Neural crest cell (in vitro differentiated cells): ENCODE data around the gene PLXNB3. TPM values are rescaled to one million over a fixed set of nuclear protein-coding genes. Genes with fewer than 3 reads are reported as not detected.

Experiments
- DNase-seq: peaks from one replicate; pipeline ENCODE4 v3.0.0; 2021; ENCODE audit warnings: low read depth, mixed read lengths, low spot score
- H3K27ac Mint-ChIP-seq: one replicate; pipeline ENCODE4 v1.8.0; 2021; ENCODE audit warnings: mild to moderate bottlenecking, mixed read lengths; ENCODE audit not compliant: unreplicated experiment
- H3K27me3 Mint-ChIP-seq: 2 replicates; pipeline ENCODE4 v1.8.0; 2021; ENCODE audit warnings: low read depth, mild to moderate bottlenecking, mixed read lengths
- H3K36me3 Mint-ChIP-seq: 2 replicates; pipeline ENCODE4 v1.8.0; 2021; ENCODE audit warnings: low read depth, mild to moderate bottlenecking, mixed read lengths
- H3K4me1 Mint-ChIP-seq: 2 replicates; pipeline ENCODE4 v1.8.0; 2021; ENCODE audit warnings: mixed read lengths
- H3K4me3 Mint-ChIP-seq: one replicate; pipeline ENCODE4 v1.8.0; 2021; ENCODE audit warnings: mild to moderate bottlenecking, mixed read lengths
- H3K9me3 Mint-ChIP-seq: 2 replicates; pipeline ENCODE4 v1.8.0; 2021; ENCODE audit warnings: mixed read lengths
- CTCF ChIP-seq: fragments of 200-600 bp; sonication (generic); conservative IDR thresholded peaks from 2 replicates; pipeline ENCODE4 v1.5.0; 2021; ENCODE audit warnings: antibody characterized with exemption, mild to moderate bottlenecking
- long read RNA-seq: library from polyadenylated mRNA; unstranded; transcript quantifications from one replicate; pipeline ENCODE4 v2.0.0, GENCODE V29; 2020
- total RNA-seq: library from RNA; stranded (reverse); gene quantifications from 2 replicates; pipeline ENCODE4 v1.2.1, GENCODE V29; 2021

The PLXNB3 gene
- 15.7 and 16.2 TPM in 2 replicates for total RNA-seq
- long read RNA-seq, result 0 reads

- peaks cover 12% of the 10 kb centered on the region for H3K4me1 Mint-ChIP-seq
- no peaks in the 10 kb centered on the region for H3K9me3 Mint-ChIP-seq
- no peak within 1 kb of the TSS for H3K4me3 Mint-ChIP-seq
- DNase-seq, result peak; percentile 58
- peak within 1 kb of the TSS; percentile 57 for H3K27ac Mint-ChIP-seq
- TF ChIP-seq CTCF, result peak; percentile 80
- no peaks in the 10 kb centered on the region for H3K27me3 Mint-ChIP-seq
- H3K36me3 Mint-ChIP-seq, result no peaks in the 10 kb centered on the region
Measured at GRCh38 chrX:153763989-153764755, at the start of gene PLXNB3. PLXNB3 (plus strand) TSS chrX:153764249; CDS start chrX:153765536, 1,287 bp downstream.

GRCh38 chrX:153714256-153714655, 49.8 kb upstream of the PLXNB3 start:
- TF ChIP-seq CTCF, result no peak
- H3K27ac Mint-ChIP-seq, result no peak overlapping the region
- no peak for DNase-seq
- H3K27me3 Mint-ChIP-seq, result no peaks in the 10 kb centered on the region
- no peak overlapping the region for H3K4me3 Mint-ChIP-seq
- no peaks in the 10 kb centered on the region for H3K9me3 Mint-ChIP-seq
- H3K36me3 Mint-ChIP-seq, result peaks cover 17% of the 10 kb centered on the region
- H3K4me1 Mint-ChIP-seq, result no peaks in the 10 kb centered on the region

GRCh38 chrX:153717445-153717844, 46.6 kb upstream of the PLXNB3 start:
- peaks cover 19% of the 10 kb centered on the region for H3K36me3 Mint-ChIP-seq

GRCh38 chrX:153719238-153719637, 44.8 kb upstream of the PLXNB3 start:
- H3K27ac Mint-ChIP-seq, result no peak overlapping the region
- no peaks in the 10 kb centered on the region for H3K9me3 Mint-ChIP-seq
- no peak overlapping the region for H3K4me3 Mint-ChIP-seq
- peaks cover 13% of the 10 kb centered on the region for H3K4me1 Mint-ChIP-seq
- DNase-seq, result no peak
- H3K36me3 Mint-ChIP-seq, result peaks cover 12% of the 10 kb centered on the region
- no peaks in the 10 kb centered on the region for H3K27me3 Mint-ChIP-seq
- TF ChIP-seq CTCF, result no peak

More at GRCh38 chrX:153717445-153717844, 46.6 kb upstream of the PLXNB3 start:
- Mint-ChIP-seq H3K27me3 (no peaks in the 10 kb centered on the region), H3K27ac (no peak overlapping the region), H3K4me1 (peaks cover 3% of the 10 kb centered on the region), H3K9me3 (no peaks in the 10 kb centered on the region), H3K4me3 (no peak overlapping the region)
- DNase-seq, result no peak
- no peak for TF ChIP-seq CTCF

GRCh38 chrX:153719701-153720100, 44.3 kb upstream of the PLXNB3 start:
- Mint-ChIP-seq H3K4me1 (peaks cover 13% of the 10 kb centered on the region), H3K36me3 (peaks cover 11% of the 10 kb centered on the region), H3K4me3 (no peak overlapping the region), H3K27ac (no peak overlapping the region), H3K27me3 (no peaks in the 10 kb centered on the region), H3K9me3 (no peaks in the 10 kb centered on the region)
- no peak for TF ChIP-seq CTCF
- no peak for DNase-seq
